Endothelial cell (in vitro differentiated cells): ENCODE results near the gene SMIM7. TPM values are rescaled to one million over a fixed set of nuclear protein-coding genes. Genes with fewer than 3 reads are reported as not detected.

Experiments used
- DNase-seq: peaks from one replicate; pipeline ENCODE4 v3.0.0; 2021; ENCODE audit warnings: low spot score
- H3K27ac Mint-ChIP-seq: one replicate; pipeline ENCODE4 v1.8.0; 2021; ENCODE audit warnings: mixed read lengths, inconsistent platforms; ENCODE audit not compliant: unreplicated experiment
- H3K27me3 Mint-ChIP-seq: one replicate; pipeline ENCODE4 v1.8.0; 2021; ENCODE audit warnings: mild to moderate bottlenecking, moderate library complexity, mixed read lengths, inconsistent platforms; ENCODE audit not compliant: unreplicated experiment
- H3K36me3 Mint-ChIP-seq: one replicate; pipeline ENCODE4 v1.8.0; 2021; ENCODE audit warnings: mild to moderate bottlenecking, low read depth, mixed read lengths, inconsistent platforms; ENCODE audit not compliant: unreplicated experiment
- H3K4me1 Mint-ChIP-seq: one replicate; pipeline ENCODE4 v1.8.0; 2021; ENCODE audit warnings: mild to moderate bottlenecking, mixed read lengths, inconsistent platforms; ENCODE audit not compliant: unreplicated experiment
- H3K4me3 Mint-ChIP-seq: one replicate; pipeline ENCODE4 v1.8.0; 2021; ENCODE audit warnings: mild to moderate bottlenecking, mixed read lengths, inconsistent platforms; ENCODE audit not compliant: unreplicated experiment
- H3K9me3 Mint-ChIP-seq: one replicate; pipeline ENCODE4 v1.8.0; 2021; ENCODE audit warnings: mixed read lengths, inconsistent platforms; ENCODE audit not compliant: unreplicated experiment
- total RNA-seq: library from RNA; stranded (reverse); fragmentation: NEBNext Ultra II Directional; extraction: Animal tissue kit (Norgen Biotek cat#: 25700); gene quantifications from one replicate; pipeline ENCODE4 v1.2.1, GENCODE V29; 2021; ENCODE audit not compliant: unreplicated experiment
- TF ChIP-seq, protein P1 (sequence below): fragments of 200-600 bp; sonication (generic); IDR thresholded peaks from one replicate; pipeline ENCODE4 v1.5.0; 2021; ENCODE audit warnings: antibody characterized with exemption; ENCODE audit not compliant: unreplicated experiment

The SMIM7 gene
- total RNA-seq, 1 donor from 2014 or later: 53.2 TPM

DNA sequence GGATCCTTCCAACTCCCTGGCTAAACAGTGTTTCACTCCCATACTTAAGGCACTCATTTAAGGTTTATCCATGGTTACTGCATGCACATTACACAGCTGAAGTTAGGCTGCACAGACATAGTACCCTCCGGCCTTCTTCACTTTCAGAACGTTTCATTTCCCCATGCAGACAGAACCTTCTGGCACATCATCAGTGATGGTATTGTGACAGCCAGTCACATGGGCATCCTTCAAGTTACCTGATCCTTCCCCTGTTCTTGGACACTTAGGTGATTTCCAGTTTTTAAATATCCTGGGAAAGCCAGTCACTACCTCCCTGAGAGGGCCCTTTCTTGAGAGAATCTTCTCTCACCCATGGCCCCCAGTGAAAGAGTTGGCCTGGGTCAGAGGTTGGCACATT lies 9.1 kb downstream of the SMIM7 start:
- Mint-ChIP-seq H3K4me1 (no peaks in the 10 kb centered on the region), H3K27me3 (peaks cover 2% of the 10 kb centered on the region), H3K9me3 (no peaks in the 10 kb centered on the region), H3K27ac (no peak overlapping the region), H3K4me3 (no peak overlapping the region), H3K36me3 (peaks cover 34% of the 10 kb centered on the region)
- DNase-seq: no peak
- TF ChIP-seq, protein P1, sequence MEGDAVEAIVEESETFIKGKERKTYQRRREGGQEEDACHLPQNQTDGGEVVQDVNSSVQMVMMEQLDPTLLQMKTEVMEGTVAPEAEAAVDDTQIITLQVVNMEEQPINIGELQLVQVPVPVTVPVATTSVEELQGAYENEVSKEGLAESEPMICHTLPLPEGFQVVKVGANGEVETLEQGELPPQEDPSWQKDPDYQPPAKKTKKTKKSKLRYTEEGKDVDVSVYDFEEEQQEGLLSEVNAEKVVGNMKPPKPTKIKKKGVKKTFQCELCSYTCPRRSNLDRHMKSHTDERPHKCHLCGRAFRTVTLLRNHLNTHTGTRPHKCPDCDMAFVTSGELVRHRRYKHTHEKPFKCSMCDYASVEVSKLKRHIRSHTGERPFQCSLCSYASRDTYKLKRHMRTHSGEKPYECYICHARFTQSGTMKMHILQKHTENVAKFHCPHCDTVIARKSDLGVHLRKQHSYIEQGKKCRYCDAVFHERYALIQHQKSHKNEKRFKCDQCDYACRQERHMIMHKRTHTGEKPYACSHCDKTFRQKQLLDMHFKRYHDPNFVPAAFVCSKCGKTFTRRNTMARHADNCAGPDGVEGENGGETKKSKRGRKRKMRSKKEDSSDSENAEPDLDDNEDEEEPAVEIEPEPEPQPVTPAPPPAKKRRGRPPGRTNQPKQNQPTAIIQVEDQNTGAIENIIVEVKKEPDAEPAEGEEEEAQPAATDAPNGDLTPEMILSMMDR: no peak

DNA sequence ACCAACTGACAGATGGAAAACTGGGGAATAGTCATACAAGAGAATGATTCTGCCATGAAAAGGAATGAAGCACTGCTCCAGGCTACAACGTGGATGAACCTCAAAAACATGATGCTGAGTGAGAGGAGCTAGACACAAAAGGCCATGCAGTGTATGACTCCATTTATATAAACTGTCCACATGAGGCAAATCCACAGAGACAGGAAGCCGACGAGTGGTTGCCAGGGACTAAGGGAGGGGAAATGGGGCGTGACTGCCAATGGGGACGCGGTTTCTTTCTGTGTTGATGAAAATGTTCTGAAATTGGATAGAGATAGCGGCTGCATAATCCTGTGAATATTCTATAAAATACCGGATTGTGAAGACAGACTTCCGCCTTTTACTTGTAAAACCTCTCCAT lies 10.2 kb downstream of the SMIM7 start:
- Mint-ChIP-seq H3K4me1 (no peaks in the 10 kb centered on the region), H3K27ac (no peak overlapping the region), H3K36me3 (peaks cover 39% of the 10 kb centered on the region), H3K9me3 (no peaks in the 10 kb centered on the region), H3K4me3 (no peak overlapping the region), H3K27me3 (peaks cover 2% of the 10 kb centered on the region)
- no peak for DNase-seq
- TF ChIP-seq, protein P1: no peak

DNA sequence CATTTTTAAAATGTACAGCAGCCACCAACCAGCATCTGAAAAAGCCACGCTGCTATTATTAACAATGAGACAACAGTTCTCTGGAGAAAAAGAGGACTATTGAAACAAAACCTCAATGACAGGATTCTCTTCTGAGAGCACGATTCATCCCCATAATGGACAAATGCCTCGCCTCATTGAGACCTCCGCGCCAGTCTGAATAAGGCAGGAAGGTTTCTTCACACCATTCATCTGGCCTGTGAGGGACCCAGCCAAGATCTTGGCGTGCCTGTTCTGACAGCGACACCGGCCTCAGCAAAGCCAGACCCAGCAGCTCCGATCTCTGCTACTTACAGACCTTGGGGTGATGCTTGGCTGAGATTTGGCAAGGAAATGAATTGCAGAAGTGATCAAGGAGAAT lies 14.8 kb downstream of the SMIM7 start:
- no peaks in the 10 kb centered on the region for H3K27me3 Mint-ChIP-seq
- peaks cover 18% of the 10 kb centered on the region for H3K36me3 Mint-ChIP-seq
- no peak overlapping the region for H3K4me3 Mint-ChIP-seq
- H3K9me3 Mint-ChIP-seq: no peaks in the 10 kb centered on the region
- H3K4me1 Mint-ChIP-seq: no peaks in the 10 kb centered on the region
- no peak overlapping the region for H3K27ac Mint-ChIP-seq
- TF ChIP-seq, protein P1: no peak
- DNase-seq: no peak

DNA sequence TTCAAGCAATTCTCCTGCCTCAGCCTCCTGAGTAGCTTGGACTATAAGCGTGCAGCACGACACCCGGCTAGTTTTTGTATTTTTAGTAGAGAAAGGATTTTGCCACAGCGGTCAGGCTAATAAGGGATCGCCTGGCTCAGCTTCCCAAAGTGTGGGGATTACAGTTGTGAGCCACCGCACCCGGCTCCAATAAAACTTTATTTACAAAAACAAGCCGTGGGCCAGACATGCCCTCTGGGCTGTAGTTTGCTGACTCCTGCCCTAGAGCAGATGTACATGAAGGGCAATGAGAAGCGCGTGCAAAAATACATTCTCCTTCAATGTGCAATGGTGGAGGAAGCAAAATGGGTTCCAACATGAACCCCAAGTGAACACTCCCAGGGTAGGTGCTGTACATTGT lies 18.2 kb downstream of the SMIM7 start:
- no peak for DNase-seq
- no peaks in the 10 kb centered on the region for H3K4me1 Mint-ChIP-seq
- TF ChIP-seq, protein P1: no peak
- H3K4me3 Mint-ChIP-seq: no peak overlapping the region
- peaks cover 26% of the 10 kb centered on the region for H3K36me3 Mint-ChIP-seq
- H3K9me3 Mint-ChIP-seq: no peaks in the 10 kb centered on the region
- H3K27me3 Mint-ChIP-seq: peaks cover 1% of the 10 kb centered on the region
- no peak overlapping the region for H3K27ac Mint-ChIP-seq

DNA sequence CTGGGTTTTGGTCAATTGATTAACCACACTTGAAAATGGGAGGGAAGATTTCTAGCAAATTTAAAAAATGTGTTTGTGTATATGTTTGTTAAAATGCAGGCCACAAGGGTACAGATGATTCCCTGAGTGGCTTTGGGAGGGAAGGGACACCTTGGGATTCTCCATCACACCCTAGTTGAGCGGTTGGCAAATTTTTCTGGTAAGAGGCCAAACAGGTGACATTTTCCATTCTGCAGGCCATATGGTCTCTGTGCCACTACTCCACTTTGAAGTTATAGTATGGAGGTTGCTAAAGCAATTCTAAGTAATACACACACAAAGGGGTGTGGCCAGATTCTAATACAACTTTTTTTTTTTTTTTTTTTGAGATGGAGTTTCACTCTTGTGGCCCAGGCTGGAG lies 19.0 kb downstream of the SMIM7 start:
- TF ChIP-seq, protein P1: no peak
- peaks cover 23% of the 10 kb centered on the region for H3K36me3 Mint-ChIP-seq
- no peaks in the 10 kb centered on the region for H3K4me1 Mint-ChIP-seq
- H3K27ac Mint-ChIP-seq: no peak overlapping the region
- no peak for DNase-seq
- no peaks in the 10 kb centered on the region for H3K9me3 Mint-ChIP-seq
- H3K27me3 Mint-ChIP-seq: peaks cover 1% of the 10 kb centered on the region
- no peak overlapping the region for H3K4me3 Mint-ChIP-seq
